ENCODE data around the gene DPYSL4.

DPYSL4 gene

DNA sequence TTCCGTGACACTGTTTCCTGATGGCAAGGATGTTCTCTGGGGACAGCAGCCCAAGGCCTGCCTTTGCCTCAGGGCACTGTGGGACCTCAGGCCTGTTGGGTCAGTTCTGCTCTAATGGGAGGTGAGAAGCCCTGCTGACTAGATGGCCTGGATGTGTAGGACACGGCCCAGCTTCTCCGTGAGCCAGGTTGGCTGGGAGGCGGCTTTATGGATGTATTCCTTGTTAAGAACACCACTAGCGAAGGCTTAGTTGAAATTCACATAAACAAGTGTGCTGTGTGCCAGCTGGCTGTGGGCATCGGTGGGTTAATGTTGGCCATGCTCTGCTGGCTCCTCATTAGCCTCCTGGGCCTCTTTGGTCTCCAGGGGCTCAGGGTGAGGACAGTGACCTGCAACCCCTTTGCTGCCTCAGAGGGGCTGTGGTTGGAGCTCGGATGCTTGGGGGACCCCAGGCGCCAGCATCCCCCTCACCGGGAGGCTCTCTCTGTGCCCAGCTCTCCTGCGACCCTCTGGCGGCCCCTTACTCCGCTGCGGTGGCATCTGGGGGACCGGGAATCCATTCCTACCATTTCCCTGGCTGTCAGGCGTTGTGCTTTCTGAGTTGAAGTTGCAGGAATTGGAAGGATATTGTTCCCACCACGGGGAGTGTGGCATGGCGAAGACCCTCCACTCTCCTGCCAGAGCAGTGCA lies 22.8 kb upstream of the DPYSL4 start:
- DNase-seq (ENCODE audit: low spot score), result no peak

DNA sequence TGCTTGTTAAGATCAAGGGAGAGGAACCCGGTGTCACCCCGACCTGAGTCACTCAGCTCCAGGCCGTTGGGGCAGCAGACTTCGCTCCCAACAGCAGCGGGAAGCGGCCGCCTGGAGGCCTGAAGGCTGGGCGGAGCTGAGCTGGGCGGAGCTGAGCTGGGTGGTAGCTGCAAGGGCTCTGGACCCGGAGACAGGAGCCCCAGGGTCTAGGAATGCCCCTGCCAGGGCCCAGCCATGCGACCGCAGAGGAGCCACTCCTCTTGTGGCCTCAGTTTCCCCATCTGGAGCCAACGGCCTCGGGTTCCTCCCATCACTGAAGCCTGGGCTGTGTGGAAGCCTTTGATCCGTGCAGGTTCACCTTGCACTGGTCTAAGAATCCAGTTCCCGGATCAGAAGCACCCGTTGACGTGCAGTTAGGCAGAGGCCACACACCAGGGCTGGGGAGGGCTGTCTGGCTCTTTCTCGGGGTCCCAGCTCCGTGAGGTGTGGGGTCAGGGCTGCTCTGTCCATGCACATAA lies 21.9 kb upstream of the DPYSL4 start:
- DNase-seq (ENCODE audit: low spot score), result no peak

DNA sequence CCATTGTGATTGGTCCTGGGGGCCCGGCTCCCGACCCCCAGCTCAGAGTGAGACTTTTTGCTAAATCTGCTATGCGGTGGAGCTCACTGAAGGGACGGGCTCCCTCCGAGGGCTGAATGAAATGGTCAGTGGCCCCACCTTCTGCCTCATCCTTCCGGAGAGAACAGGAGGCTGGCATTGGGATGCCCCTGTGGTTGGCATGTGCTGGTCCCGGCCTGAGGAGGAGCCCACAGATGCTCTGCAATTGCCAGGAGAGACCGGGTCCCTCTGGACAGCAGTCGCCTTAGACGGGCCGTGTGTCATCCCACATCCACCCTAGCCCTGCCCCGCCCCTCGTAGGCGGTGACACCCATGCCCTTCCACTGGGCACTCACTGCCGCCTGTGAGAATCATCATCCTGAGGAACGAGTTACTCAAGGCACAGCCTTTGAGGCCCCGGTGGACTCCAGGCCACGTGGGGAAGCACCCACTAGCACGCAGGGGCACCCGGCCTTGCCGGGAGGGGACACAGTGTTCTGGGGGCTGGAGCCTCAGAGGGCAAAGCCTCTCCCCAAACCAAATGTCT lies 21.2 kb upstream of the DPYSL4 start:
- no peak for DNase-seq (ENCODE audit: low spot score)

DNA sequence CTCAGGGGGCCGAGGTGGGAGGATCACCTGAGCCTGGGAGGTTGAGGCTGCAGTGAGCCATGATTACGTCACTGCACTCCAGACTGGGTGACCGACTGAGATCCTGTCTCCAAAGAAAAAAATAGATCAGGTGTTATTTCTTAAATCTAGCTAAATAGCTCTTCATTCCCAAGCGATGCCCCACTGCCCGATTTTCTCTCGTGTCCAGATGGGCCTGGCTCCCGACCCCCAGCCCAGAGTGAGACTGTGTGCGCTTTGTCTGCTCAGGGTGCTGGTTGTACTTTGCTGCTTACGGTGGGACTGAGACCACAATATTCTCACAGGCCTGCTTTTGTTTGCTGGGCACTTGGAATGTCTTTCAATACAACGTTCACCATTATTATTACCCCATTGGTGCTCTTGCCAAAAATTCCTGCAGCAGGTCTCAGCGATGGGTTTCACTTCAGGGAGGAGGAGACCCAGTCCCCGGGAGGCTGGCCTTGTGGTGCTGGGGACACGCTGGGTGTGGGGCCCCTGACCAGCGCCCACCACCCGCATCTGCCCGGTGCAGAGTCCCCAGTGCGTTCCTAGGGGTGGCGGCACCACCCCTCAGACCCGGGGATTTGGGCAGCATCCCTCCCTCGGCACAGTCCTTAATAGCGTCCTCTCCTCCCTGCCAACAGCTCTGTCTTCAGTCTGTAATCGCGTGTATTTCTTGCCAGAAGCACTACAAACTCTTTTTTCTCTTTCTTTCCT lies 20.4 kb upstream of the DPYSL4 start:
- DNase-seq (ENCODE audit: low spot score), result no peak

DNA sequence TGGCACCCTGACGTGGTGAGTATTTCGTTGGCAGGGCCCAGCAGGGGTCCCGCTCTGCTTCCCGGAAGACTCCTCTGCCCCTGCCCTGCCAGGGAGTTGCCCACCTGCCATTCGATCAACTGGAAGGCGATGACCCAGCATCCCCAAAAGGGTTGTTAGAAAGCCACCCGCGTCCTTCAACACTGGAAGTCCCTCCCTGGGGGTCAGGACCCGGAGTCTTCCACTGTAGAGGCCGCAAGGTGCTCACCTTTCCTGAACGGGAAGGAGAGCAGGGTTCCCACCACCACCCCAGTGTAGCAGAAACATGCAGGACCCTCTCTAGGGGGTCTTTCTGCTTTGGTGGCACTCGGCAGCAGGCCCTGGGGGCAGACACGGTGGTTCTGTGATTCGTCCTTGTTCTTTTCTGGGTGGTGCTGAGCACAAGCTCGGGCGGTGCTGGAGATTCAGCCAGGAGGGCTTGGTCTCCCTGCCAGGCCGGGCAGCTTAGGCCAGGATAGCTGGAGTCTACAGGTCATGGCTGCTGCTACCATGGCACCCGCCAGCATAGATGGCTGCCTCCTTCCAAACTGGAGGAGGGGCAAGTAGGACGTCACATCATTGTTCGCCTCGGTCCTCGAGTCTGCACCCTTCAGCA lies 19.6 kb upstream of the DPYSL4 start:
- no peak for DNase-seq (ENCODE audit: low spot score)

- DNase-seq (ENCODE audit: low spot score), result no peak
Measured at GRCh38 chr10:132167976-132168375, 18.8 kb upstream of the DPYSL4 start.

- no peak for DNase-seq (ENCODE audit: low spot score)
Measured at GRCh38 chr10:132168571-132169030, 18.1 kb upstream of the DPYSL4 start.

DNA sequence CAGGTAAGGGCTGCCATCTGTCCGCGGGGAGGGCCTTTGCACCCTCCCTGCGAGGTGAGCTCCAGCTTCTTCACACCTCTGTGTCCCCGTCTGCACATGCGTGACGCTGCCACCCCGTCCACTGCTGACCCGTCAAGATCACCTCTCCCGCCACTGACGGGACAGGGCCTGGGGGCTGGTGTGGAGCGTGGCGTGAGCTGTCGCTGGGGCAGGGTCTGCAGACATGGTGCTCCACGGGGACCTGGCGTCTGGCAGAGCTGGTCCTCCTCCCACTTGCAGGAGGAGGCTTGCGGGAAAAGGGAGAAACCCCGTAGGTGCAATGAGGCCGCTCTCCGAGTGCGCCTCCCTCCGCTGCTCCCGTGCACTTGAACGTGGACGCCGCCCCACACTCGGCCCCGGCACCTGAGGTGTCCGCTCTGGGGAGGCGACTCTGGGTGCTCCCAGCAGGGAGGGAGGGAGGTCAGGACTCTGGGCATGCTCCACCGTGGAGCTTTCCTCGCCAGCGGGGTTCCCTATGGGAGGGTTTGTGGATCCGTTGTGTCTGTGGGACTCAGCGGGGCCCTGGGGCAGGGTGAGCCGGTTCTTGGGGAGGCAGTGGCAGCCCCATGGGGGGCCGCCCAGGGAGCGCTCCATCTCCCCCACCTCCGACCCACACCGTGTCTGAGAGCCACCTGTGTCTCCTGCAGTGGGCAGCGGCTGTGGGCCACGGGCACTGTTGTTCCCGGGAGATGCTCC lies 17.6 kb upstream of the DPYSL4 start:
- no peak for DNase-seq (ENCODE audit: low spot score)

- no peak for DNase-seq (ENCODE audit: low spot score)
Measured at GRCh38 chr10:132169766-132170560, 16.8 kb upstream of the DPYSL4 start.

- no peak for DNase-seq (ENCODE audit: low spot score)
Measured at GRCh38 chr10:132170561-132171361, 16.0 kb upstream of the DPYSL4 start.

- no peak for DNase-seq (ENCODE audit: low spot score)
Measured at GRCh38 chr10:132172091-132173066, 14.4 kb upstream of the DPYSL4 start.

- no peak for DNase-seq (ENCODE audit: low spot score)
Measured at GRCh38 chr10:132173185-132173584, 13.6 kb upstream of the DPYSL4 start.

GRCh38 chr10:132174237-132174636 lies 12.5 kb upstream of the DPYSL4 start:
- no peak for DNase-seq (ENCODE audit: low spot score)

GRCh38 chr10:132175408-132175807 lies 11.3 kb upstream of the DPYSL4 start:
- no peak for DNase-seq (ENCODE audit: low spot score)

DNA sequence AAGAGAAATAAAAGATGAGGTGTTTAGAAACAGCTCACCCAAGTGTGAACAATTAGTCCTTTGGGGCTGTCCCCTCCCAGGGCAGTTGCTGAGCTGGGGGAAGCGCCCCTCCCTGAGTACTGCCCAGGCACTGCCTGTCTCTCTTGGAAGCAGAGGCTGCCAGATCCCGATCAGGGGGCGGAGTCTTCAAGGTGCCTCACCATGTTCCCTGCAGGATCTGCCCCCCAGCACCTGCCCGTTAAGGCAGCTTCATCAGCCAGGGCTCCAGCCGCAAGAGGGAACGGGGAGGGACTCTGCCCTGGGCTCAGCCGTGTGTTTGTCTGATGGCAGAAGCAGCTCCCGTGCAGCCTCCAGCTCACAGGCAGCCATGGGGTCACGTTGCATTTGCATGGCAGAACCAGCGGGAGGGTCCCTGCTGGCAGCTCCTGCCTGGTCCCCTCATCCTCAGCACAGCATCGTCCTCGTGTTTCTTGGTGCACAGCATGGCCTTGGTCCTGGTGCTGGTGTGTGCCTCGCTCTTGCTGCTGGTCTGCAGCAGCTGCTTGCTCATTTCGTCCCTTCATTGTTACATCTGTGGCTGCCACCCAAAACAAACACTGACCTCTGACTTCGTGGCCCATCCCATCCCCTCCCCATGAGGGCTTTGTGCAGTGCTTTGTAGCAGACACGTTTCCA lies 10.7 kb upstream of the DPYSL4 start:
- no peak for DNase-seq (ENCODE audit: low spot score)

DNA sequence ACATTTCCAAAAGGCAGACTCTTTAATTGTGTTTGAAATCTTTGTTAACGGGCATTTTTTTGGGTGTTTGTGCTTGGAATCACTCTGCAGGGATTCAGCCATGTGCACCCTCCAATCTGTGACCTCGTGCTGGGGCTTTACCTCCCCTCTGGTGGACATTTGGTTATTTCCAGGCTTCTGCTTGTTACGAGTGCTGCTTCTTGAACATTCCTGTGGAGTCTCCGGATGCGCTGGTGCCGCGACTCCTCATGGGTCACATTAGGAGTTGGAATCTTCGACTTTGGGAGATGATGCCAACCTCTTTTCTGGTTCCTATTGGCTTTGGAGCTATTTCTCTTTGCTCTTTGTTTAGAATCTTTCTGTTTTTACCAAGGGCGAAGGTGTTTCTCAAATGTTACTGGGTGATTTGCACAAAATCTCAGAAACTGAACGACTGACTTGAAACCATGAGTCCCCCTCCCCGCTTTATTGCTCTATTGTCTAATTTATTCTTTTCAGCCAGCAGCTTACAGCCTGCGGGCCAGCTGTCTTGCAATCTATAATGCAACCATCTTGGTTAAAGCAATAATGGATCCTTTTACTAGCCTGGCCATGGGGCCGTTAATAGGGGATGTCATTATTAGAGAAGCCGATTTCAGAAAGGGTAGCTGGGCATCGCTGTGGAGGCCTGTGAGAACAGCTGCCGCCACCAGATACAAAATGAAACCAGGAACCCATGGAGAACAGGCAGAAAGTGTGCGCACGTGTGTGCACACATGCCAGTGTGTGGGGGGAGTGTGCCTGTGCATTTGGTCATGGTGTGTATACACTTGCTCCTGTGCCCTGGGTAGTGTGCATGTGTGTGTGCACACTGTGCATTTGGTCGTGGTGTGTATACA lies 9.9 kb upstream of the DPYSL4 start:
- no peak for DNase-seq (ENCODE audit: low spot score)

- no peak for DNase-seq (ENCODE audit: low spot score)
Measured at GRCh38 chr10:132178046-132178445, 8.7 kb upstream of the DPYSL4 start.
